ENCODE results near the gene ZNF787. TPM values are rescaled to one million over a fixed set of nuclear protein-coding genes. Genes with fewer than 3 reads are reported as not detected.

ZNF787 gene
- total and polyA plus RNA-seq, 10 of the 15 experiments (the other 5 are each of a cell fraction or from before 2014, with no cell fraction given) = 0.23 to 39.9 (median 4.1) TPM

DNA sequence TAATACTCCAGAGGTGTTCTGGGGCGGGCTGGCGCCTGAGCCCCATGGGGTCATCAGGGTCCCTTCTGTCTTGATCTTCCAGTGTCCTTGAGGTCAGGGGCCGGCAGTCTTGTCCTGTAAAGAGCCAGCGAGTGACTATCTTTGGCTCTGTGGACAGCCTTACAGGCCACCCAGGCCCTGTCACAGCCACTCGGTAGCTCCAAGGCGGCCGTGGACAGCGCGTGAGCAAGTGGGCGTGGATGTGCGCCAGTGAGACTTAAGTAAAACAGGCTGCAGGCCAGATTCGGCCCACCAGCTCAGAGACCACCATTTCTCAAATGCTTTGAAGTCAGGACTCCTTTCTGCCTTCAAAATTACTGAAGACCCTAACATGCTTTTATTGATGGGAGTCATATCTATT is 23.7 kb upstream of the ZNF787 start:
- RAD21 ChIA-PET (ENCODE audit: unreplicated experiment) = no interaction called here
- in situ Hi-C loops (cut with MboI) (loop anchor here (25.0 kb wide), 1 partner anchor 1667 kb away; the partner anchor contains the start of gene ZNF552), intact Hi-C loops (cut with micrococcal nuclease; ENCODE audit: unreplicated experiment) (no loop called here)
- BruUV-seq (replicated peaks) = no TSS peak
- SMC1A ChIA-PET (ENCODE audit: uncharacterized antibody, unreplicated experiment) = no interaction called here
- POLR2A ChIA-PET = no interaction called here
- Histone ChIP-seq H4K20me1 (ENCODE audit: control insufficient read depth, insufficient read depth) (no peaks in the 10 kb centered on the region), H3K4me1 (ENCODE audit: control insufficient read depth, insufficient read depth, low read length) (peaks cover 15% of the 10 kb centered on the region), H3K36me3 (ENCODE audit: control insufficient read depth in 2 of 2, insufficient read depth in 2 of 2, low read length in 1 of 2) (peaks cover 2 to 7% of the 10 kb centered on the region in 2 experiments), H3K27me3 (replicated peaks in 1 of 2; ENCODE audit: control insufficient read depth in 2 of 2, insufficient read depth in 2 of 2, low read length in 1 of 2) (no peaks in the 10 kb centered on the region), H2AFZ (ENCODE audit: control insufficient read depth, low read depth, low read length) (no peak overlapping the region), H3K27ac (ENCODE audit: control insufficient read depth, insufficient read depth) (no peak overlapping the region), H3K4me3 (no peak overlapping the region), H3K4me2 (ENCODE audit: control insufficient read depth, insufficient read depth) (no peak overlapping the region), H3K79me2 (ENCODE audit: control insufficient read depth, insufficient read depth, low read length) (peaks cover 20% of the 10 kb centered on the region), H3K9ac (ENCODE audit: control insufficient read depth, insufficient read depth, low read length) (no peak overlapping the region), H3K9me3 (replicated peaks; ENCODE audit: control insufficient read depth, insufficient read depth, low read length) (no peaks in the 10 kb centered on the region)
- CTCF ChIA-PET = no interaction called here
- WGBS (ENCODE audit: insufficient coverage, insufficient replicate concordance, low lambda C conversion rate, missing lambda C conversion rate) = 85% methylated on average over 12 of the region's 12 CpGs
- ATAC-seq (no peak), DNase-seq (ENCODE audit: low read depth, low spot score) (no peak), FAIRE-seq (no peak)
- TF ChIP-seq, protein P1, sequence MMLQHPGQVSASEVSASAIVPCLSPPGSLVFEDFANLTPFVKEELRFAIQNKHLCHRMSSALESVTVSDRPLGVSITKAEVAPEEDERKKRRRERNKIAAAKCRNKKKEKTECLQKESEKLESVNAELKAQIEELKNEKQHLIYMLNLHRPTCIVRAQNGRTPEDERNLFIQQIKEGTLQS (IDR thresholded peaks at IDR 0.05; ENCODE audit: borderline replicate concordance, extremely low read depth, low read depth, low read length) = no peak
- TF ChIP-seq MXI1 (IDR thresholded peaks at IDR 0.05; ENCODE audit: low read depth, low read length) (no peak), POLR2A (IDR thresholded peaks at IDR 0.05; ENCODE audit: low read depth, low read length) (no peak), BCL11A (IDR thresholded peaks at IDR 0.05; ENCODE audit: low read depth, low read length) (no peak), ZNF592 (IDR thresholded peaks at IDR 0.05) (no peak), POLR2AphosphoS2 (IDR thresholded peaks at IDR 0.05; ENCODE audit: low read depth, low read length) (no peak), SUPT20H (IDR thresholded peaks at IDR 0.05; ENCODE audit: borderline replicate concordance, control insufficient read depth, low read depth, low read length) (no peak), ZNF622 (IDR thresholded peaks at IDR 0.05) (no peak)
- TF ChIP-seq, protein P2, sequence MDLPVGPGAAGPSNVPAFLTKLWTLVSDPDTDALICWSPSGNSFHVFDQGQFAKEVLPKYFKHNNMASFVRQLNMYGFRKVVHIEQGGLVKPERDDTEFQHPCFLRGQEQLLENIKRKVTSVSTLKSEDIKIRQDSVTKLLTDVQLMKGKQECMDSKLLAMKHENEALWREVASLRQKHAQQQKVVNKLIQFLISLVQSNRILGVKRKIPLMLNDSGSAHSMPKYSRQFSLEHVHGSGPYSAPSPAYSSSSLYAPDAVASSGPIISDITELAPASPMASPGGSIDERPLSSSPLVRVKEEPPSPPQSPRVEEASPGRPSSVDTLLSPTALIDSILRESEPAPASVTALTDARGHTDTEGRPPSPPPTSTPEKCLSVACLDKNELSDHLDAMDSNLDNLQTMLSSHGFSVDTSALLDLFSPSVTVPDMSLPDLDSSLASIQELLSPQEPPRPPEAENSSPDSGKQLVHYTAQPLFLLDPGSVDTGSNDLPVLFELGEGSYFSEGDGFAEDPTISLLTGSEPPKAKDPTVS (IDR thresholded peaks at IDR 0.05; ENCODE audit: low read depth, low read length) = no peak
- TF ChIP-seq, protein P3, sequence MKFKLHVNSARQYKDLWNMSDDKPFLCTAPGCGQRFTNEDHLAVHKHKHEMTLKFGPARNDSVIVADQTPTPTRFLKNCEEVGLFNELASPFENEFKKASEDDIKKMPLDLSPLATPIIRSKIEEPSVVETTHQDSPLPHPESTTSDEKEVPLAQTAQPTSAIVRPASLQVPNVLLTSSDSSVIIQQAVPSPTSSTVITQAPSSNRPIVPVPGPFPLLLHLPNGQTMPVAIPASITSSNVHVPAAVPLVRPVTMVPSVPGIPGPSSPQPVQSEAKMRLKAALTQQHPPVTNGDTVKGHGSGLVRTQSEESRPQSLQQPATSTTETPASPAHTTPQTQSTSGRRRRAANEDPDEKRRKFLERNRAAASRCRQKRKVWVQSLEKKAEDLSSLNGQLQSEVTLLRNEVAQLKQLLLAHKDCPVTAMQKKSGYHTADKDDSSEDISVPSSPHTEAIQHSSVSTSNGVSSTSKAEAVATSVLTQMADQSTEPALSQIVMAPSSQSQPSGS (IDR thresholded peaks at IDR 0.05; ENCODE audit: low read length) = no peak

Measured in GM12878 (cell line).